HS-27A (cell line): ENCODE results near the gene ROR1.

ENCODE experiments used
- DNase-seq: peaks from one replicate; pipeline ENCODE4 v3.0.0-alpha.2; 2012; ENCODE audit warnings: low read depth, missing footprints

The ROR1 gene

DNA sequence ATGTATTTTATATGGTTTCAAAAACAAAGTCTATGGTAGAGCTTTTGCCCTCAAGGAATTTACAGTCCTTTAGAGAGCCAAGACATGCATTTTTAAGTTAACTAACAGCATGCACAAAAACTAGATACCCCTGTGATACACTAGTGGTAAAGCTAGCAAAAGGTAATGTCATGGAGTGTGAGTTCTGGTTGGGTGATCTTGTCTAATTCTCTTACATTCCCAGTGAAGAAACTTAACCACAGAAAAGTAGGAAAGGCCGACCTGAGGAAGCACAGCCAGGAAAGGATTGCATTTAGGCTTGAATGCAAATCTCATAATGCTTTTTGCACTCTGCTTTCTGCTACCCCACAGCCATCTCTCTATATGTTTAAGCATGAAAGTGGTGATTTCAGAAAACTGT is 202.2 kb downstream of the ROR1 start:
- DNase-seq, result no peak

DNA sequence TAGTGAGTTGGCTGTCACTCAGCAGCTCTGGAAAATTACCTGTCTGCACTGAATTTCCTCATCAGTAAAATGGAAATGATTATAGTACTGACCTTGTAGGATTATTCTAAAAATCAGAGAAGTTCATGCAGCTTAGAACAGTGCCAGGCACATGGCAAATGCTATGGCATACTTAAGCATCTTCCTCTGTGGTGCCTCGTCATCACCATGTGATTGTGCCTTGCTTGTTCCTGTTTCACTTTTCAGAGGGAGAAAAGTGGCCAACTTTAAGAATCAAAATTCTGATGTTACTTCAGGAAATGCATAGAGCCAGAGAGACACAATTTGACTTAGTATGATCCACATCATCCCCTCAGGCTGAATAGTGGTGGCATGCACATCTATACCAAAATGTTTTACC is 203.6 kb downstream of the ROR1 start:
- DNase-seq, result no peak

DNA sequence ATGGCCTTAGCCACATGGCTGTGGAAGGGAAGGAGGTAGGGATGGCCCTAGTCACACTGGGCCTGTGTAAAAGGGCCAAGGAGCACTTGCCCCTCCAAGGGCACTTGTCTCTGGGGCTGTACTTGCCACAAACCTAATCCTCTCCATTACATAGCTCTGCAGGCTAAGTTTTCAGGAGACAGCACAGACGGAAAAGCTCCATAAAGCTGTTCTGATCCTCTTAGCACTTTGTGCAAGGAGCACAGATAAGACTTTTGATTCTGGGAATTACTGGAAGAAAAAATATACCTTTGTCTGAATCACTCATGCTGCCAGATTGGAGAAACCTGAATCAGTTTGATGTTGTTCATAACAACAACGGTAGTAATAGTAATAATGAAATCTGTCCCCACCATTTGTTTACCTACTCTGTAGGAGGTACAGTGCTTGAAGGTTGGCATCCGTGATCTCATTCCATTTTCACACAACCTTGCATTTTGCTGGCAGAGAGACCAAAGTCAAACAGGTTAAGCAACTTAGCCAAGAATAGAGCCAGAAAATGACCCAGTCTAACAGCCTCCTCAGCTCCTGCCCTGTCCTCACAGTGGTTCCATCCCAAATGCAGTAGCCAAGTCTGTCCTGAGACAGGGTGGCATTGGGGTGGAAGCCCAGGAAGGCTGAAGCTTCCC is 207.1 kb downstream of the ROR1 start:
- DNase-seq, result no peak

DNA sequence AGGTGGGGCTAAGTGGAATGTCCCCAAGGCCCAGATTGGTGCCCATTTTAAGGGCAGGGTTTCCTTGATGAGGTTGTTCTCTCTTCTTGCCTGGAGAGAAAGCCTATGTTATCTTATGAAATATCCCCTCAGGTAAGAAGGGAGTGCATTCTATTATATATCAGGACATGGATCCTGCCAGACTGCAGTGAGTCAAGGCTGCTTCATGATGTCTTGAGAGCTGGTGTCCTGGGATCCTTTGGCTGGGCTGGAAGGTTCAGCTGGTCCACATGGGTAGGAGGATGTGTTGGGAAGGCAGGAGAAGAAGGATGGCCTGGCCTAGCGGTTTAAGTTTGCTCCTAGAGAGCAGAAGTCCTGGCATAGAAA is 207.6 kb downstream of the ROR1 start:
- no peak for DNase-seq

DNA sequence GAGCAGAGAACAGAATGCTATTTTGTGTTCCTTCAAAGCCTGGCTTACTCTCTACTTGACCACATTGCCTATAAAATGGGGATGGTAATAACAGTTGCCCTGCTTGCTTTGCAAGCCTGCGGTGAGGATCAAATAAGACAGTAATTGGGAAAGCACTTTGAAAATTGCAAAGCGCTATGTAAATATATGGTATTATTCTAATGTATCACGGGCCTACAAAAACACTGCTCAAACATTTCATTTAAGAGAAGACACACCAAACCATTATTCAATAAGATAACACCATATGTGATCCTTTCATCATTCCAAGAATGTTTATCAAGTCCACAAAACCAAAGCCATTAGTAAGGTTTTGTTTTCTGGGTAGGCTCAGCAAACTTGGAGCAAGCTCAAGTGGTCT is 208.4 kb downstream of the ROR1 start:
- DNase-seq, result no peak

DNA sequence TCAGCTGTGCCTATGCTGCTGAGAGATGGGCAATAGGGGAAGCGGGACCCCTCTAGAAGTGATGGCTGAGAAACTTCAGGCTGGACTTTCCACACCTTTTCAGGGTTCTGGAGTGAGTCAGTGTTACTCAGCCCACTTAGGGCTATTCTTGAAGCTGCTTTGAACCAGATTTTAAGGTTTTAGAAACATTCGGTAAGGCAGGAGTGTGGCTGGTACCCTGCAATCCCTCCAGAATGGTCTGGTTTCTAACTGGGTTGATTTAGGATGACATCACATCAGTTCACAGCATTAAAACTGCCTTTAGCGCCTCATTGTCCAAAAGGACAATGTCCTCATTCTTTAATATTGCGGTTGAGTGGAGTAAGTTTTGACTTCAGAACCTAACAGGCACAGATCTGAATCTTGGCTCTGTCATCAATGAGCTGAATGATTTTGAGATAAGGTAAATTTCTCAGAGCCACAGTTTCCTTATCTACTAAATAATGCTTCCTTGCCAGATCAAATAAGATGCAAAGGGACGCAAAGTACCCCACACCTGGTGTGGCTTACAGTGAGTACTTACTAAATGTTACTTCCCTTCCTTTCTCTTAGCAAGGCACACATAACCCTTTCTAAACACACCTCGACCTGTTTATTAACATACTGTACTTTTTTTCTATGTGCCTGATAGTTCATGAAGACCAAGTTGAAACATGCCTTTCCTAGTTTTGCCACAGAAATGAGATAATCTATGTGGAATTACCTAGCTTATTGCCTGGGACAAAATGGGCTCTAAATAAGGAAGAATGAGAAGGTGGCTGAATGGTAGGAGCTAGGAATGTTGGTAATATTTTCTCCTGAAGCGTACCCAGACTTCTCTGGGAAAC is 209.8 kb downstream of the ROR1 start:
- no peak for DNase-seq

DNA sequence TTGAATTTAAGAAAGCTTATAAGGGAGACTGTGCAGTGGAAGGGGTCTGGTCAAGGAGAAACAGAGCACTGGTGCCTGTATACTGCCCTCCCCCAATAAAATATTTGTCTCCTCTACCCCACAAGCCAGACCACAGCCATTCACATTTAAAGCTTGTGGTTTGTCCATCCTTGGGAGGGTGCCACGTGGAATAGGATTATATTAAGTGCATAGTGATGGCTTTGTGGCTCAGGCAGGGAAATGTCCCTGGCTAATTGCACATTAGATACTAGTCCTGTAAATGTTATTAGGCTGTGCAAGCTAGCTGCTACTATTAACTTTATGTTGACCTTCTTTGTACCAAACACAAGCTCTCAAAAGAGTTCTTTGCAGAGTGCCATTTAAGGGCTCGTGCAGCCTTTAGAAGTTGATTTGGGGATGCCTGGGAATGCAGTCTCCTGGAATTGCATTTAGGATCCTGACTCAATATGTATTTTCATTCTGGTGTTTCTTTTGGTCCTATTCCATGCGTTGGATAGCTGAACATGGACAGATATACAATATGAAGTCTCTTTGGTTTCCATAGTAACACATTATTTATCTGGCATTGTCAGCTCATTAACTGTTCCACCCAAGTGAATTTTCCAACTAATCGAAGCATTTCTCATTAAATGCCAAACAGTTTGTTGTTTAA is 210.6 kb downstream of the ROR1 start:
- no peak for DNase-seq

DNA sequence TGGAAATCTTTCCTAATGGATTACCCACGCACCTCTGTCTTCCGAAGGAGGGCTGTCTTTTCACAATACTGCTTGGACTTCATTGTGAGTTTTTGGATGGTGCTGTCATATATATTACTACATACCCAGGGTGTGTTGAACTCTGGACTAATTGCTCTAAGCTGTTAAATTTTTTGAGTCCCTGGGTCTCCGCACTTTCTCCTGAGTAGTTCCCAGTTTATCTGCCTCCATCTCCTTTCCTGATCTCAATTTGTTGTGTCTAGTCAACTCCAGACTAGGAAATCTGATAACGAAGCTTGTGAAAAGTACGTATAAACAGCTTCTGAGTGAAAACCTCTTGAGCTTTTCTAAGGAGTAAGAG is 211.1 kb downstream of the ROR1 start:
- DNase-seq, result no peak

DNA sequence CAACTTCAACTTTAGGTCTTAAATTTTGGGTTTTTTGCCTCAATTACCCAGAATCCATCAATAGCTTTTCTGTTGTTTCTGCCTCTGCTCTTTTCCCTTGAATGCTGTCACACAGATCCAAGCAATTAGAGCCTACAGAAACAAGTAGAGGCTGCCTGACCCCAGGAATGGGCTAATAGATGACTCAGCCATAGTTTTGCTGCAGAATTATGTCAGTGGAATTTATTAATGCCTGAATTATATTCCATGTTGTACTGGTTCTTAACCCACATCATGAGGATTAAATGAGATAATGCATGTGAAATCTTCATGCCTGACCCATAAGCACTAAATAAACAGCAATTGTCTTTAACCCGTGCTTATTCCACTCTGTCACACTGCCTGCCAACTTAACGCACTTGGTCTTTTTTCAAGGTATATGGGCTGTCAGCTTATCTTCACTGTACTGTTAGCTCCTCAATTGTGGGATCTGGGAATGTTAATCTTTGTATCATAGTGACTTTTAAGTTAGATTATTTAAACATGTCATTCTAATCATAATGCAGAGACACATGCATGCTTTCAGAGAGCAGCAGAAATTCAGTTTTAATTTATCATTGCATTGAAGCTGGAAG is 213.3 kb downstream of the ROR1 start:
- no peak for DNase-seq

DNA sequence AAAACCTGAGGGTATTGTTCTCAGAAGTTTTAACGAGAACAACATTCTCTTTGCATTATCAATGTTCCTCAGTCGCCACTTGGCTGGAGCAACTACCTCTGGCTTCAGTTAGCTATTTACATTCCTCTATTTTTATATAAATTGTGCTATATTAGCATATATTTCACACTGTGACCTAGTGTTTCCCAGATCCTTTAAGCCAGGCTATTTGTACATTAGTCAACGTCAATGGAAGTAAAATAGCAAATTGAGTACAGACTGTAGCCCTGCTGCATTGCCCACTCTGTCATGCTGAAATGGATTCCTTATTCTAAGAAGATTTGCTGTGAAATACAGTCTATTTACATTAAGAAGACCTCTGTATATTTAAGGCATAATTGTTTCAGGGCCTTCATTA is 213.8 kb downstream of the ROR1 start:
- DNase-seq, result no peak

DNA sequence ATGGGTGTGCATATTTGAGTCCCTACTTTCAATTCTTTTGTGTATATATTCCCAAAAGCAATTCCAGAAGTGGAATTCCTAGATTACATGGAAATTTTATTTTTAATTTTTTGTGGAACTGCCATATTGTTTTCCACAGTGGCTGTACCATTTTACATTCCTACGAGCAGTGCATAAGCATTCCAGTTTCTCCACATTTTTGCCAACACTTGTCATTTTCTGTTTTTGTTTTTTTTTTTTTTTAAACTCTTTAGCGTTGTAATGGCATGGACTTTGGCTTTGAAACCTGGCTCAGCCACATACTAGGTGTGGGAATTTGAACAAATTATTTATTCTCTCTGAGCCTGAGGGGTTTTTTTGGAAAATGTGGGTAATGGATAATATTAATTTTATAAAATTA is 215.1 kb downstream of the ROR1 start:
- DNase-seq, result no peak

DNA sequence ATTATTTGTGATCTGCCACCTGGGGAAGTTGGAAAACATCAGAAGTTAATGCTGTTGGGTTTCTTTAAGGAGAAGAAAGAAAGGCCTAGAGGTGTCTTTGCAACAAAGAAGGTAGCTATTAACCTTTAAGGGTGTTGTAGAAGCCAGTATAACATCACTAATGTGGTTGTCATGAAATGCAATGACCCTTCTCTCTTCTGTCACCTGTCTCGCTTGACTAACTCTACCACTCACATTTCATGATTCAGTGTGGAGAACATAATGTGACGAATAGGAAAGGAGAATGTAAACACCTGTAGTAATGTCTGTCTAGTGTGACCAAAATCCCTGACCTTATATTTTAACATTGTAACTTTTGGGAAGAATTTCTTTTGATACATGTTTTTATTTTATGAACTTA is 217.9 kb downstream of the ROR1 start:
- DNase-seq, result no peak

DNA sequence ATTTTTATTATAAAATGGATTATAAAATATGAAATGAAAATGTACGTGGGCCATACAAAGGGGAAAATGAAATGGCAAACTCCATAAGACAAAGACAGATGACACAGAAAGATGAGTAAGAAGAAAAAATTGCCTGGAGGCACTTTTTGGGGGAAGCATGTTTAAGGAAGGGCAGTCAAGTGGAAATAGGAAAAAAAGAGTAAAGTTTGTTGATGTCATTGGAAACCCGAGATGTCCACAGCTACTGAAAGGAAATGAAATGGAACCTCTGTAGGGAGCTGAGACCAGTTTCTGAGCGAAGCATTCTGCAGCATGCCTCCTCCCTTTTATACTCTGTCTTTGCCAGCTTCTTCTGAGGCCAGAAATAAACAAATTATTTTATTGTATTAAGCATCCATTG is 226.2 kb downstream of the ROR1 start:
- no peak for DNase-seq

DNA sequence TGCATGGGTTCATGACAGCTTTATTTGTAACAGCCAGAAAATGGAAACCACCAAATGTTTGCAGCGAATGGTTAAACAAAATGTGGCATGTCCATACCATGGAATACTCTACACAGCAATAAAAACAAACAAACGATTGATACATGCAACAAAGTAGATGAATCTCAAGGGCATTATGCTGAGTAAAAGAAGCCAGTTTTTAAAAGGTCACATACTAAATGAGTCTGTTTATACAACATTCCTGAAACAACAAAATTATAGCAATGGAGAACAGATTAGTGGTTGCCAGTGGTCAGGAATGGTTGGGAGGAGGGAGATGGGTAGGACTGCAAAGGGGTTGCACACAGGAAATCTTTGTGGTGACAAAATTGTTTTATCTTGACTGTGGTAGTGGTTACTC is 227.2 kb downstream of the ROR1 start:
- DNase-seq, result no peak

DNA sequence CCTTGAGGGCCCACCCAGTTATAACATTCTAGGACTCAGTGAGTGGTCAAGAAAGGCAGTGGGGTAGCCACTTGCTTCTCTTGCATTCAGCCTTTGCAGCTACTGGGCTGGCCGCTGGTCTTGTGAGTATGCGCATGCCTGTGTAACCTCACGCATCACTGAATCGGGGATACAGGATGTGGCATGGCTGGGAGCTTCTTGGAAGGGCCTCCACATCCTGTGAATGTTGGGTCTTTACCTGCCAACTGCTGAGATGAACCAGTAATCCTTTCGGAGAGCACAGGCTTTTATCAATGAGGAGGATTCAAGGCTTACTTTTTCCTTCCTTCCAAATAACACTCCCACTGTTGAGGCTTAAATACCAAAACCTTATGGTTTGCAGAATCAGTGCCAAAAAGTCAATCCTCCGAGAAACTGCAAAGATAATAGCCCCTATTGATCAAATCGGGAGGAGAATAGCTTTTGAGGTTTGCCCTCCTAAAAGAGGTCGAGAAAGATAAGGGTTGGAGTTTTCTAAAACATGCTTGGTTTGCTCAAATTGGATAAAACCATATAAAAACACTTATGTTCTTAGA is 230.7 kb downstream of the ROR1 start:
- DNase-seq, result no peak

DNA sequence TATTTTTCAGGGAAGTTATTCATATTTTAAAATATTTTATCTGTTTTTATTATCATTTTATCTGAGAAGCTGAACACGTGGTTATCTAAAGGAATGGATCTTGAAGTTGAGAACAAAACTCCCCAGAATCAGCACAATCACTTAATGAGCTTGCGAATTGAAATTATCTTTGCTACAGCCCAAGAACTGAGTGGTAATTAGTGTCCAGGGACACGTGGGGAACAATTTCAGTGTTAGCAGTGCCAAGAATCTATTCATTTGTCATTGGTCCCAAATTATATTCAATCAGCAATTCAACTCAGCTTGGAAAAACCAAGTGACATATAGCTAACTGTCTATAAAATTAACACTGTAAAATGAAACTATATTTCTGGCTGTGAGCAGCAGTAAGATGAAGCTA is 232.0 kb downstream of the ROR1 start:
- DNase-seq, result no peak

DNA sequence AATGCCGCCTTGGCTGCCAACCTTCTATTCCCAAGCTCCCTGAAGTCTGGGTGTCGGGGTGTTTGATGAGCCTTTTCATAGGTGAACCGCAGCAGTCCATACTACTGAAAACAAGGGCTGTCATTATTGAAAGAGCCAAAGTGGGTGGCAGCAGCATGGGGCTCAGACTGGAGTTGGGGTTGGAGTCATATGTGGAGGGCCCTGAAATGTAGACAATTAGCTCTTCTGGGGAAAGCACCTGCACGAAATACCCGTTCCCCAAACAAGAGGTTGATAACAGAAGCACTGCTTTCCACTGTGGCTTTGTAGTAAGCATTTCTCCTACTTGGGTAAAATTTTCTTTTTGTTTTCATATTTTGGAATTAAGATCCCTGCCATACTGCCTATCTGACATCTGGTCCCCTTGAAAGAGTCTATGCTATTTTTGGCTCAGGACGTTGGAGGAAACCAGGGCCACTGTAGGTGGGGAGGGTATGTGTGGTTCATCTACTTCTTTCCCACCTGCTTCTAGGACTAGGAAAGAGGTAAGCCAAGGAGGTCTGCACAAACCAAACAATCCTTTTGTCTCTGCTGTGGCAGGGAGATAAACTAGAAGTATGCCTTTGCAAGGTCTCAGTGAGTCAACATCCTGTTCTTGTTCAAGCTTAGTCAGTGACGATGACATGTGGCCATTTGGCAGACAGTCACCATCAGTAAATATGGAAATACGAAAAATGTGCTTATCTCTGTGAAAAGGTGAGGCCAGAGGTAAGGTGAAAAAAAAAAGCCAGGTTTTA is 232.6 kb downstream of the ROR1 start:
- no peak for DNase-seq

DNA sequence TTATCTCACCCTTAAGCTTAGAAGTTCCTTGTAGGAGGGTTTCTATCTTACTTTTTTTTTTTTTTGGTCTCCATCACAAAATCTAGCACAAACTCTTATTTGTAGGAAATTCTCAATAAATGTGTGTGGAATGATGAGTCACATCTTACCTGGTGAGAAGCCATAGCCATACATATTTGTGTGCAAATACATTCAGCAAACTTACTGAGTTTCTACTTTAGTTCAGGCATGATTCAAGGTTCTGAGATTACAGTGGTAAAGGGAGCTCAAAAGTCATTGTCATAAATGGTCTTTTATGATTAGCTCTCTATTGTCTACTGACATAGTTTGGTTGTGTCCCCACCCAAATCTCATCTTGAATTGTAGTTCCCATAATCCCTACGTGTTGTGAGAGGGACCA is 236.5 kb downstream of the ROR1 start:
- DNase-seq, result no peak

DNA sequence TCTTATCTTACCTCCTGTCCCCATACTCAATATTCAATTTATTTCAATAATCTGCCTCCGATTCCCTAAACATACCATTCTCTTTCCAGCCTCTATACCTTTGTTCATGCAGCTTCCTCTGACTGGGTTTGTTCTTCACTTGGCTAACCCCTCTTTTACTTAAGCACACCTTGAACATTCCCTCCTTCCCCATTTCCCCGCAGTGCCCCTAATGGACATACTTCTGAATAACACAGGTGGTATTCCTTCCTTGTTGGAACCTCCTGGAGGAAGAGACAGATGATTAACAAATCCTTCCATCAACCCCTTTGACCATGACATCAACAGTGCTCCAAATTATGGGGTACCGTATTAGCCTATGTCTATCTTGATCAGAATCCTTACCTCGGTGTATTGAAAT is 239.6 kb downstream of the ROR1 start:
- no peak for DNase-seq

DNA sequence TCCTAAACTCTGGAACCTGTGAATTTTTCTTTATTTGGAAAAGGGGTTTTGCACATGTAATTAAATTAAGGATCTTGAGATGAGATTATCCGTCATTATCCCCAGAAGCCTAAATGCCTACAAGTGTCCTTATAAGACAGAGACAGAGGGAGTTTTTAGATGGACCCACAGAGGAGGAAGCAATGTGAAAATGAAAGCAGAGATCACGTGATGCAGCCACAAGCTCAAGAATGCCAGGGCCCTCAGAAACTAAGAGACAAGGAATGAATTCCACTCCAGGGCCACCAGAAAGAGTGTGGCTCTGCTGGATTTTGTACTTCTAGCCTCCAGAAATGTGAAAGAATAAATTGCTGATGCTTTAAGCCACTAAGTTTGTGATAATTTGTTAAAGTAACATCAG is 246.0 kb downstream of the ROR1 start:
- no peak for DNase-seq

DNA sequence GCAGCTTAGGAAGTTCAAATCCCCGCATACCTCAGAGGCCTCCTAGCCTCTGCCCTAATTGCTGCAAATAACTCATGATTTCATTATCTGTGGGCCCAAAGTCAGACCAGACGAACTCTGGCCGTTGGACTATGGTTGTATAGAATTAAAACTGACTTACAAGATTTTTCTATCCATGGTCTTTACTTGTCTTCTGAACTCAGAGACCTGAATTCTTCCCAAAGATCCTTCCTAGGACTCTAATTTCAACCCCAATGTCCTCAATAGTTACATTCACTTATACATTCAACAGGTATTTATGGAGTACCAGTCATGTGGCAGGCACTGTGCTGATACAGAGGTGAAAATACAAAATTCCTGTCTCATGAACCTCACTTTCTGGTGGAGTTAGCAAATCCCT is 247.2 kb downstream of the ROR1 start:
- DNase-seq, result no peak

DNA sequence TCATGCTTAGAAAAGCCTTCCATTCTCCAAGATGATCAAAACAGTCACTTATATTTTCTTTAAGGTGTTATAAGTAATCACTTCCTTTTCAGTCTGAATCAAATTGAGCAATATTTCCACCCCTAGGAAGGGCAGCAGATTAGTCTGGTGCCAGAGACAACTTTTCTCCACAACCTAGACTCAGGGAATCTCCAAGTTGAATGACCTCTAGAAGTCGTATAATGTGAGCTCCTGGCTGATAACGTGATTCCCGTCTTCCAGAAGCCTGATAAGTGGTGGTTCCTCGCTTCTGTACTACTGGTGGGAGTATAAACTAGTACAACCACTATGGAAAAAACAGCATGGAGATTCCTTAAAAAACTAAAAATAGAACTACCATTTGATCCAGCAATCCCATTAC is 251.2 kb downstream of the ROR1 start:
- no peak for DNase-seq
